GM19239 (cell line): Measurements from ENCODE around the gene MYRF.

Experiments
- DNase-seq: peaks from one replicate; pipeline ENCODE4 v3.0.0; 2011; ENCODE audit warnings: low spot score; ENCODE audit not compliant: insufficient read length
- FAIRE-seq: peaks from 2 replicates; lab custom pipeline; 2011; peaks lifted over from hg19 to GRCh38; lab: Jason Lieb, UNC

Gene MYRF

DNA sequence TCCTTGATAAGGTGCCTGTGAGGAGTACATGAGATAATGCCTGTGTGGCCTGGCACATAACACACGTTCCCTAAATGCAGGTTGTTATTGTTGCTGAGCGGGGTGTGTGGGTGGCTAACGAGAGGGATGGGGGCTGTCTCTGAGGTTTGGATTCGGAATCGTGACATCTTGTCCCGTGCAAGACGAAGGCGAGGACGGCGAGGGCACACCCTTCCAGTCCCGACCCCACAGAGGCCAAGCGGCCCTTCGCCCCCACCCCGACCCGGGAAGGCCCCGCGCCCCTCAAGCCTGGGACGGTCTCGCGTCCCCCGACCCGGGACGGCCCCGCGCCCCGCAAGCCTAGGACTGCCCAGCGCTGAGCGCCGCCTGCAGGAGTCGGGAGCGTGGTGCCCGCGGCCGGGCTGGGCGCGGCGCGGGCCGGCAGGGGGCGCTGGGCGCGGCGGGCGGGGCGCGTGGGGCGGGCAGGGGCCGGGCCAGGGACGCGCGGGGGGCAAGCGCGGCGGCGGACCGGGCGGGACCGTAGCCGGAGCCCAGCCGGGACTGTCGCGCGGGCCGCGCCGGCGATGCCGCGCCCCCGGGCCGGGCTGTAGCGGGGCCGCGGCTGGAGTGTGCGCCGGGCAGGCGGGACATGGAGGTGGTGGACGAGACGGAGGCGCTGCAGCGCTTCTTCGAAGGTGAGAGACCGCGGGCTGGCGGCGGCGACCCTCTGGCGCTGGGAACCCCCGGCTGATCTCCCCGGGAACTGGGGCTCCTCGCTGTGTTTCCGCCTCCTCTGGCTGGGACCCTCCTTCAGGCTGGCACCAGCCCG lies at the start of gene MYRF:
MYRF (plus strand) TSS at position 520 of the 808 bp plus-strand sequence; CDS start at position 629, 109 bp downstream.
- DNase-seq (peak; percentile 72), FAIRE-seq (no peak)

DNA sequence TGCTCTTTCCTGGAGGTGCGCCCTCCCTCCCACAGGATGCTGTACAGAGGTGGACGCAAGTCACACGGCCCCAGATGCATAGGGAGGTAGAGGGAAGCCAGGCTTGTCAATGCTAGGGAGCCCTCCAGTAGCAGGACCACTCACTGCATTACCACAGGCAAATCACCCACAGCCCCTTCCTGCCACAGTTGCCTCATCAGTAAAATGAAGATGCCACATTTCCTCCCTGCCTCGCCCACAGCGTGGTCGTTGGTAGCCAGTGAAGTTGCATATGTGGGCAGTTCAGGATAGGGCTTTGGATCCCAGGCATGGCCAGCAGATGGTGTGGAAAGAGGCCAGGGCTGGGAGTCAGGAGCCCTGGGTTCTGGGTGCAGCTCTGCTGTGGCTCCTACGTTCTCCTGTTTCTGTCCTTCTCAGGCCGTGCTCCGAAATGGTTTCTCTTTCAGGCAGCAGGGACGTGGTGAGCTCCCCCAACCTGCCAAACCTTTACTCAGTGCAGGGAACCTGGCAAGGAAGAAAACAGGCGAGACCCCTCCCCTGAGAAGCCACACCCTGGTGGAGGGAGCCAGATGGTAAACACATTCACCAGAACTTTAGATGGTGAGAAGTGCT lies 49.6 kb upstream of the MYRF start:
- DNase-seq (no peak), FAIRE-seq (no peak)

DNA sequence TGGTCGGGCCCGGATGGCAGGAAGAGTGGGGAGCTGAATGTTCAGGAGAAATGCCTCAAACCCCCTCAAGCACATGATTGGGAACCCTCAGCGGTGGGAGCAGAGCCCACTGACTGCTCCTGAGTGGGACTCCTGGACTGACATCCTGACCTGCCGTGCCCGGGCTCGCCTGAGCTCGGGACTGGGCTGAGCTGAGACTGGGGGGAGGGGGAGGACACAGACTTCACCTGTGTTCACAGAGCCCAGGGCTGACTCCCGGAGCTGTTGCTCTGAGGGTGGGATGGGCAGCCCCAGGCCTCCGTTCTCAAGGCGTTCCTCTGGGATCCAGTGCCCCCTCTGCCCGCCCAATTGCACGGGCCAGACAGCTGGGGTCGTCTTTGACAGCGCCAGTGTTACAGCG lies 47.6 kb upstream of the MYRF start:
- no peak for FAIRE-seq
- DNase-seq = no peak

DNA sequence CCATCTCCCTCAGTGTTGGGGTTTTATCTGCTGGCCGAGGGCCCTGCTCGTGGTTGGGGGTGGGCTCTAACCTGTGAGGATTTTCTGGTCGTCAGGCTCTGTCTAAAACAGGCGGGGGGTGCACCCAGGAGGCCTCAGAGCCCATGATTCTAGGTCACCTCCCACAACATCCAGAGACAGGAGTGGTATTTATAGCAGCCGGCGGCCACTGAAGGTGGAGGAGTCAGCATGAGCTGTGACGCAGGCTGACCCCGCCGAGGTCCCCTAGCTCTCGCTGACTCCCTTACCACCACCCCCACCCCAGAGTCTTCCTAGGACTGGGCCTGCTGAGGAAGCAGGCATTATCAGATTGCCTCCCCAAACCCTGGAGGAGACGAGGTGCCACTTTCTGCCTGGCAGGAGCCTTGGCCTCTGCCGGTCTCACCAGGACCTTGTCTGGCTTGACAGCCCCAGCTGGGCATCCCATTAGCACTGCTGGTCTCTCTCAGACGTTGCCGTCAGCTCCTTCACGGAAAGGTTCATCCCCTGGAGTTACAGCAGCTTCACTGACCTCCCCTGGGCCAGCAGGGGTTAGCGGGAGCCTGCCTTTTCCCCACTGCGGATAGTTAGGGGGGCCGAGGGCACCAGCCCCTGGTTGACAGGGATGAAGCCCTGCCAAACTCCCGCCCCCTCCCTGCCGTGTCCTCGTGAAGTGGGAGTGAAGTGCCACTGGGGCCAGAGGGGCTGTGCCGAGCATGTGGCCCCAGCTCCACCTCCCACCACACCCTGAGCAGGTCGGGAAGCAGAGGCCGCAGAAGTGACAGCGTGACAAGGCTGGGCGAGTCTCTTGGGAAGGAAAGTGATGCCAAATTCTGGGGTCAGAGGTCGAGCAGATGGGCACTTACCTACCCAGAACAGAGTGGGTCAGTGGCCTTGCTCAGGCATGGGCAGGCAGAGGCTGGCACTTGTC lies 45.7 kb upstream of the MYRF start:
- DNase-seq (no peak), FAIRE-seq (no peak)

DNA sequence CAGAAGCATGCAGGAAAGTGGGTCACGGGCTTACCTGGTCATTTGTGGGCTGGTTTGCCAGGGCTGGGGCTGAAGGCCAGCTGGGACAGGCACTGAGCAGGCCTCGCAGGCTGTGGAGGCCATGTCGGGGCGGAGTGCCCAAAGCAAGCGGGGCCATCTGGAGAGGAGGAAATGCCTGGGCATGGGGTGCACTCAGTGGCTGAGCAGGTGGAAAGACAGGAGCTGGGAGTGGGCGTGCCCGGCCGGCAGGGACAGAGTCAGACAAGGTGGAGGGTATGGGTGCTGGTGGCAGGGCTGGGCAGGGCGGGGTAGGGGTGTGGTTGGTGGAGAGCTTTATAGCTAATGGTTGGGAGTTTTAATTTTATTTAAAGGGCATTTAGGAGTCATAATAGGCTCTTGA lies 44.9 kb upstream of the MYRF start:
- no peak for FAIRE-seq
- DNase-seq = no peak

DNA sequence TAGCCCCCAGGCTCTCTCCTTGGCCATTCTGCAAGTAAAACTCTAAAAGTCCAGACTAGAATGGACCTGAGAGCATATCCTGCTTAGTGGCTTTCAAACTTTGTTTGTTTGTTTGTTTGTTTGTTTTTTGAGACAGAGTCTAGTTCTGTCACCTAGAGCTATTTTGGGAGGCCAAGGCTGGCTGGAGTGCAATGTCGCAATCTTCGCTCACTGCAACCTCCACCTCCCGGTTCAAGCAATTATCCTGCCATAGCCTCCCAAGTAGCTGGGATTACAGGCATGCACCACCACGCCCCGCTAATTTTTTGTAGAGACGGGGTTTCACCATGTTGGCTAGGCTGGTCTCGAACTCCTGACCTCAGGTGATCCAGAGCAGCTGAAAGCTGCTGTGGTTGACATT lies 43.3 kb upstream of the MYRF start:
- DNase-seq (no peak), FAIRE-seq (no peak)

DNA sequence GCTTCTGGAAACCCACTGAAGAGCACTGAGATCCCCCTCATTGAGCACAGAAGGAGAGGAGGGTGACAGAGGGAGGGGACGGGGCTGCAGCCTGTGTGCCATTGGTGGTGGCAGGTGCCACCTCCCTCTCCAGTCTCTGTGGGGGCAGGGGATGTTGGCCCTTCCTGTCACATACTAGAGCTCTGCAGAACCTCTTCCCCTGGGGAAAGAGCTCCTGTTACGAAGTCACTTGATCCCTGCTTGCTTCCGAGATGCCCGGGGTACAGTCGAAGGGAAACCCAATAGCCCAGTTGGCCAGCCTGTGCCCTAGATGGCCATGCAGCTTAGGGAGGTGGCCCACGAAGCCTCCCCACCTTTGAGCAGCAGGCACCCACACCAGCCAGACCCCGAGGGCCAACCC lies 42.9 kb upstream of the MYRF start:
- no peak for DNase-seq
- FAIRE-seq = no peak

DNA sequence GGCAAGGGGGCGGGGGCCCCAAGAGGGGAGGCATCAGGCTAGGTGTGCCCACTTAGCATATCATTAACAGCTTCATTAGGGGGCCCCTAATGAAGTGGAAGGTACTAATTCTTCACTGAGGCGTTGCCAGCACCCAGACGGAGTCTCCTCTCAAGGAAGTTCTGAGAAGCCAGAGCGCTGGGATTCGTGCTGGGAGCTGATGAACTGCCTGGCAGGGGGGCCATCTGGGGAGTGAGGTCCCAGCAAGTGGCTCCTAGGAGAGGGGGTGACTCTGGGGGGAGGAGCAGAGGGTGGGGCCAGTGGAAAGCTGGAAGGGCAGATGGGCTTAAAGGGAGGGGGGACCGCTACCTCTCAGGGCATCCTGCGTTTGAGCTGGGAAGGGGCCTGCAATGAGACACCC lies 42.4 kb upstream of the MYRF start:
- FAIRE-seq = no peak
- no peak for DNase-seq

DNA sequence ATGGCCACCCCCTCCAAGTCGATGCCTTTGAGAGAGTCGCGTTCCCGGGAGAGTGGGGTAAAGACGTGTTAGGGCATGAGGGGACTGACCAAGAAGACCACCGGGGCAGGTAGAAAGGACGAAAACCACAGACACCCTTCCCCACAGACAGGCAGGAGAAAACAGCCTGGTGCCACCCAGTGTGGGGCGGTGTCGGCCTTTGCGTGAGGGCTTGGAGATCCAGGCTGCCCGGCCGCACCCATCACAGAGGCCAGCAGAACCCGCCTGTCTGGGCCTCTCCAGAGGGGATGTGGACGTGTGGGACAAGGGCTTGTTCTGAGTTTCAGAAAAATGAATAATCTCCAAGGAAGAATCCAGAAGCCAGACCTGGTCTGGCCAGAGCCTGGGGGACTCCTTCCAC lies 41.4 kb upstream of the MYRF start:
- DNase-seq (no peak), FAIRE-seq (no peak)

DNA sequence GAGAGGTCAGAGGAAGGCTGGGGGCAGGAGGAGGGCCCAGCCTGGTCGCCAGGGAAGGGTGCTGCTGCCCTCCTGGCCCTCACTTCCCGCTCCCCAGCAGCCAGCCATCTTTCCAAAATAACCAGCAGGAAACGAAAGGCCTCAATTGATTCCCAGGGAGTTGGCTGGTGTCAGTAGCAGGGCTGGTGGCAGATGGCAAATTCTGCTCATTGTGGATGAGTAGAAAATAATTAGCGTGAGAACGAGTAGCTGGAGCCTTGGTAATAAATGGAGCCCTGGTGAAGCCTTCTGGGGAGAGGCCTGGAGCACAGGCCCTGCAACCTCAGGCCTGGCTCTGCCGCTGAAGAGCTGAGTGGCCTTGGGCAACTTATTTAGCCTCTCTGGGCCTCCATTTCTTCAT lies 40.9 kb upstream of the MYRF start:
- no peak for FAIRE-seq
- no peak for DNase-seq

DNA sequence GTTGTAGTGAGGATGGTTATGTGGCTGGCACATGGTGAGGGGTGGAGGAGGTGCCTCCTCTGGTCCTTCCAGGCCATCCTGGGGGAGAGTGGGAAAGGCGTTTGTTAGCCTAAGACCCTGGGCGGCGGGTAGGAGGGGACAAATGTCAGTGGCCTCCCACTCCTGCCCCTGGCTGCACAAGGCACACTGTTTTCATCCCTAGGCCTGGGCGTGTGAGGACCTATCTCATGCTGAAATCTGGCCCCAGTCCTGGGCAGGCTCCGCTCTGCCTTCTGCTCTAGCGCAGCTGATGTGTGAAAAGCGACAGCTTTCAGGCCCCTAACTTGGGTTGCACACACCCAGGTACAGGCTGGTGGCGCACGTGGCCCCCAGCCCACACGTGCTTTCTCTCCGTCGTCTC lies 40.1 kb upstream of the MYRF start:
- no peak for DNase-seq
- FAIRE-seq = no peak

DNA sequence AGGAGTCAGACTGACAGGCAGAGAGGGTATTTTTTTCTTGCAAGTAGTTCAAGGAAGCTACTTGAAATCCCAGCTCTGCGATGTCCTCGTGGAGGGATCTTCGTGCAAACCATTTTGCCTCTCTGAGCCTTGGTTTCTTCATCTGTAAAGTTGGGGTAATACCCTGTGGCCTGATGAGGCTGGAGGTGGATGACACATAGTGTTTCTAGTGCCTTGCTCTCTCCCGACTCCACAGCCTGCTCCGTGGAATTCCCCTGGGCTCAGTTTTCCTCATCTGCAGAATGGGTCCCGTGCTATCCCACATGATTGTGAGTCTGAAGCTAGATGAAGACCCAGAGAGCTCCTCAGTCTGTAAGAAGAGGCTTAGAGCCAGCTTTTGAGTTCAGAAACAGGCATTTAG lies 39.6 kb upstream of the MYRF start:
- FAIRE-seq (no peak), DNase-seq (no peak)

DNA sequence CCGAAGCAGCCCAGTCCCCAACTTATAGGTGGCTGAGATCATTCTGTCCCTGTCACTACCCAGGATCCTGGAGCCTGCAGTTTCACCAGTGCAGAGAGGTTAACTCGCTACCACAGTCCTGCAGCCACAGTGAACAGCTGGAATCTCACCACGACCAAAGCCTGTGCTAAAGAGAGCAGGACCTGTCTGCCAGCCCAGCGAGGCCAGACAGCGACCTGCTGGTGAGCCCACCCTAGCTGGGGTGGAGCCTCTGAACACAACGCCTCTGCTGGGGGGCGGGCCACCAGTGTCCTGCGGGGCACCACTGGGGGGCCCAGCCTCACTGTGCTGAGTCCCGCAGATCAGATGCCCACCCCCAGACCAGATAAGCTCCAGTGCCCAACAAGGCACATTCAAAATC lies 39.0 kb upstream of the MYRF start:
- DNase-seq = no peak
- no peak for FAIRE-seq

DNA sequence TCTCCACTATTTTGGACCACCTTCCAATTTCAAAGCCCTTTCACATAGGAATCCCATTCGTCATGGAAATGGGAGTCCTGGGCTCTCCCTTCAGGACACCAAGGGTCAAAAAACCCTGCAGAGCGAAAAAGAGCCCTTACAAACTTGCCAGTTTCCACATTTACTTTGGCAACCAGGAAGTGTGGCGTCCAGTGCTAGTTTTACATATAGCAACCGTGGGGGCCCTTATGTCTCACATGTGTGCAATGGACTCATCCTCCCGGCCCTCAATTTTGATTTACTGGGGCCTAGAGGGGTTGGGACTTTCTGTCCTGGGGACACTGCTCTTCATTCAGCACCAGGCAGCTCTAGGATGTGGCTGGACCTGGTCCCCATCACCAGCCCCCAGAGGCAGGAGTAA lies 38.5 kb upstream of the MYRF start:
- no peak for DNase-seq

DNA sequence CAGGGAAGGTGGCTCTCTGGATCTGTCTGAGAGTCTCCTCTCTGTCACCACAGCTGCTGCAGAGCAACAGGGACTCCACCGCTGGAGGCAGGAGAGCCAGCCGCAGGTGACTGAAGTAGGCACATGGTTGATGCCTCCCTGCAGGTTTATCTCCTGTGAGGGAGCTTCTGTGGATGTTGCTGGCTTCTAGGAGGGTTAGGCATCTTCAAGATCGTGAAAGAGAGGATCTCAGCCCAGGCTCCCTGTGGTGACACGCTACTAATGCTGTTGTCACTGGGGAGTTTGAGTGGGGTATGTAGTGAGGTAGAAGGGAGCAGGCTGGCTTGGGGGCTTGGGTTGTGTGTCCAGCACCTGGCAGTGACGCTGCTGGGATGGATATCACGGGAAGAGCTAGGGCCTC lies 38.1 kb upstream of the MYRF start:
- no peak for DNase-seq
- no peak for FAIRE-seq

More for the DNA sequence above, 38.5 kb upstream of the MYRF start:
- no peak for FAIRE-seq

DNA sequence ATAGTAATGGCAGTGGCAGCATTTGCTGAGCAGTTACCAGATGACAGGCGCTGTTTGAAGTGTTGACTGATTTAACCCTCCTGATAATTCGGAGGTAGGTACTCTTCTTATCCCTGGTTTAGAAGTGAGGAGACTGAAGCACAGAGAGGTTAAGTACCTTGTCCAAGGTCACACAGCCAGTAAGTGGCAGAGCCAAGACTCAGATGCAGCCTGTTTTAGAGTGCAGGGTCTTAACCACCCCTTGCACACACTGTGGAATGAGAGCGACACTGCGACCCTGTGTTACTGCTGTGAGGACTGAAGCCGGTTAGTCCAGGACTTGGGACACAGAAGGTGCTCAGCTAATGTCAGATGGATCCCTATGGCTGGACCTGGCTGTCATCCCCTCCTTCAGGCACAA lies 37.5 kb upstream of the MYRF start:
- DNase-seq = no peak
- no peak for FAIRE-seq

DNA sequence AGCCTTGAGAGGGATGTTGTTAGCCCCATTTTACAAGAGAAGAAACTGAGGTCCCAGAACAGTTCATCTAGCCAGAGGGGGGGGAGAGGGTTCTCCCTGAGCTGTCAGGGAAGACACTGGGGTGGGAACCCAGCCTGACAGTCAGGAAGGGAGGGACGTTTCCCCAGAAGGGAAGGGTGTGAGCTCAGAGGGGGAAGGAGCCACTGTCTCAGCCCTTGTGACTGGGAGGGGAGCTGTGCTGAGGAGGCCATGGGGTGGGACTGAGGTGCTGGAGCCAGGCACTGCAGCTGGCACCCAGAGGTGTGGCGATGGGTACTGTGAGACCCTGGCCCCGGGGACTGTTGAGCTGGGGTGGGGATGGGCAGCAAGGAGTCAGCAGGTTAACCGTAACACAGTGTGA lies 36.6 kb upstream of the MYRF start:
- FAIRE-seq = no peak

DNA sequence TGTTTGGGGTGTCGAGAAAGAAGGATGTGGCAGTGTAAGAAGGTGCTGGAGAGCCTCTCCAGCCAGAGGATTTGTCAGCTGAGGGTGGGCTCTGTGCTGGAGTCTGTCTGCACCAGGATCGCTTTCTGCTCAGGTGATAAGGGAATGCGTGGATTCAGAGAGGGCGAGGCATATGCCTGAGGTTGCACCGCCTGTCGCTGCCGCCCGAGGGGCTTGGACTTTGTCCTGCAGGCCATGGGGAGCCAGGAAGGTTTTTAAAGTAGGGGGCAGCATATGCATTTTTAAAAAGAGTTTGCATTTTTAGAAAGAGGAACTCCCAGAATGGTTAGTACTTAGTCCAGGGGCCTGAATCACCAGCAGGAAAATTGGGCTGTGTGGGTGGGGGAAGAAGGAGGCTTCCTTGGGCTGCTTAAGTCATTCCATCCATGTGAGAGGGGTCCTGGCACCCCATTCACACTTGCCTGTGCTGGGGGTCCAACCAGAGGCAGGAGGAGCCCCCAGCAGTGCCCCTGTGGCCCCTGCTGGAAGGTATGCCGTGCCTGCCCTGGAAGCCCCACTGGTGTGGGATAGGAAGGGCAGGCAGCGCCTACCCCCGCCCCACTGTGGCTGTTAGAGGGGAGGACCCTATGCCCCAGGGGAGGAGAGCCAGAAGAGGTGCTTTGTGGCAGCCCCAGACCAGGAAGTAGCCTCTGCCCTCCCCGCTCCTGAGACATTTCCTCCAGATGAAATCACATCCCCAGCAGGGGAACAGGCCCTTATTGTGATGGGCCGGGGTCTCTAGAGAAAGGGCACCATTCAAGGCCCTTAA lies 35.8 kb upstream of the MYRF start:
- DNase-seq (no peak), FAIRE-seq (no peak)

More for the DNA sequence above, 36.6 kb upstream of the MYRF start:
- no peak for DNase-seq

DNA sequence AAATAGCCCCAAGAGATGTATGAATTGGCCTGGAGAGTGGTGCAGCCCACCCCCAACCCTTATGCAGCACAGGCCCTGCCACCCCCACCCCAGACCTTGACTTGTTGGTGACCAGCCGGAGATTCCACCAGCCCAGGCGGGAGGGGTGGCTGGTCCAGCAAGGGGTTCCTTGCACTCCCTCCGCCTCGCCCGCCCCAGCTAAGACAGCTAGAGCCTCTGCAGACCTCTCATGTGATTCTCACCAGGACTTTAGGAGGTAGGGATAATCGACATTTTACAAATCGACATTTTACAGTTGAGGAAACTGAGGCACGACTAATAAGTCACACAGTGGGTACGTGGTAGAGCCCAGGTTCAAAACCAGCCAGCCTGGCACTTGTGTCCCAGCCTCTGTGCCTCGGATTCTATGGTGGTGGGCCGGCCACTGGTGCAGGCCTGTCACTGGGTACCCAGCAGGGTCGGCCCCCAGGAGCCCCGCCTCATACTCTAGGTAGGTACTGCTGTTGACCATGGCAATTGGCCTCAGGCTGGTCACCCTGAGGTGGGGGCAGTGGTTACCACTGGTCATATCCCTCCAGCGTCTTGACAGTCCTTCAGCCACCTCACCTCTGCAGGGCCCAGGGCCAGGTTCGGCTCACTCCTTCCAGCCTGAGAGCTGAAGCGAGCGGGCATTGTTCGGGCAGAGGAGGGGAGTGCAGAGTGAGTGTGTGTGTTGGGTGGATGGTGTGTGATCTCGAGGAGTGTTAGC lies 35.0 kb upstream of the MYRF start:
- DNase-seq (no peak), FAIRE-seq (no peak)
